Endothelial cell (in vitro differentiated cells): ENCODE data around the gene BRI3BP. TPM values are rescaled to one million over a fixed set of nuclear protein-coding genes. Genes with fewer than 3 reads are reported as not detected.

Experiments used
- DNase-seq: peaks from one replicate; pipeline ENCODE4 v3.0.0; 2021; ENCODE audit warnings: low spot score
- H3K27ac Mint-ChIP-seq: one replicate; pipeline ENCODE4 v1.8.0; 2021; ENCODE audit warnings: mixed read lengths, inconsistent platforms; ENCODE audit not compliant: unreplicated experiment
- H3K27me3 Mint-ChIP-seq: one replicate; pipeline ENCODE4 v1.8.0; 2021; ENCODE audit warnings: mild to moderate bottlenecking, moderate library complexity, mixed read lengths, inconsistent platforms; ENCODE audit not compliant: unreplicated experiment
- H3K36me3 Mint-ChIP-seq: one replicate; pipeline ENCODE4 v1.8.0; 2021; ENCODE audit warnings: mild to moderate bottlenecking, low read depth, mixed read lengths, inconsistent platforms; ENCODE audit not compliant: unreplicated experiment
- H3K4me1 Mint-ChIP-seq: one replicate; pipeline ENCODE4 v1.8.0; 2021; ENCODE audit warnings: mild to moderate bottlenecking, mixed read lengths, inconsistent platforms; ENCODE audit not compliant: unreplicated experiment
- H3K4me3 Mint-ChIP-seq: one replicate; pipeline ENCODE4 v1.8.0; 2021; ENCODE audit warnings: mild to moderate bottlenecking, mixed read lengths, inconsistent platforms; ENCODE audit not compliant: unreplicated experiment
- H3K9me3 Mint-ChIP-seq: one replicate; pipeline ENCODE4 v1.8.0; 2021; ENCODE audit warnings: mixed read lengths, inconsistent platforms; ENCODE audit not compliant: unreplicated experiment
- CTCF ChIP-seq: fragments of 200-600 bp; sonication (generic); IDR thresholded peaks from one replicate; pipeline ENCODE4 v1.5.0; 2021; ENCODE audit warnings: antibody characterized with exemption; ENCODE audit not compliant: unreplicated experiment
- total RNA-seq: library from RNA; stranded (reverse); fragmentation: NEBNext Ultra II Directional; extraction: Animal tissue kit (Norgen Biotek cat#: 25700); gene quantifications from one replicate; pipeline ENCODE4 v1.2.1, GENCODE V29; 2021; ENCODE audit not compliant: unreplicated experiment

BRI3BP gene
- total RNA-seq, 1 donor from 2014 or later: 1.4 TPM

- Mint-ChIP-seq H3K4me1 (no peaks in the 10 kb centered on the region), H3K27ac (no peak overlapping the region), H3K36me3 (peaks cover 46% of the 10 kb centered on the region), H3K27me3 (peaks cover 4% of the 10 kb centered on the region), H3K4me3 (no peak overlapping the region), H3K9me3 (no peaks in the 10 kb centered on the region)
- no peak for DNase-seq
- no peak for TF ChIP-seq CTCF
Observed at GRCh38 chr12:125076103-125076502, 82.7 kb downstream of the BRI3BP start.

GRCh38 chr12:125079084-125079483 lies 85.6 kb downstream of the BRI3BP start:
- no peaks in the 10 kb centered on the region for H3K9me3 Mint-ChIP-seq
- no peak overlapping the region for H3K4me3 Mint-ChIP-seq
- no peak for DNase-seq
- peaks cover 43% of the 10 kb centered on the region for H3K36me3 Mint-ChIP-seq
- no peaks in the 10 kb centered on the region for H3K4me1 Mint-ChIP-seq
- no peak overlapping the region for H3K27ac Mint-ChIP-seq
- no peak for TF ChIP-seq CTCF
- peaks cover 3% of the 10 kb centered on the region for H3K27me3 Mint-ChIP-seq

GRCh38 chr12:125079648-125080645 lies 86.5 kb downstream of the BRI3BP start:
- Mint-ChIP-seq H3K9me3 (no peaks in the 10 kb centered on the region), H3K4me3 (no peak overlapping the region), H3K36me3 (peaks cover 43% of the 10 kb centered on the region), H3K4me1 (no peaks in the 10 kb centered on the region), H3K27ac (no peak overlapping the region), H3K27me3 (peaks cover 3% of the 10 kb centered on the region)
- TF ChIP-seq CTCF: no peak
- no peak for DNase-seq

Other genes with a start within 250 kb of the BRI3BP start
- gene SCARB1, start 129.8 kb upstream of the BRI3BP start, total RNA-seq: 16.9 TPM
- 765 TPM for gene UBC, start 79.0 kb upstream of the BRI3BP start, total RNA-seq
- 9.2 TPM for gene DHX37, start 4.5 kb upstream of the BRI3BP start, total RNA-seq
- gene AACS, start 71.8 kb downstream of the BRI3BP start, total RNA-seq: 77.6 TPM
- 2.2 TPM for gene TMEM132B, start 192.7 kb downstream of the BRI3BP start, total RNA-seq